NCI-H1092 treated with DMSO at 0.1 percent for 48 hours (cell line): Measurements from ENCODE around the gene ETV1.
A peak's percentile ranks its signal among the peaks of the same experiment; 100 is the strongest.

Experiments
- DNase-seq: peaks from one replicate; lab custom pipeline; 2025; lab: John Stamatoyannopoulos, UW

The ETV1 gene

DNA sequence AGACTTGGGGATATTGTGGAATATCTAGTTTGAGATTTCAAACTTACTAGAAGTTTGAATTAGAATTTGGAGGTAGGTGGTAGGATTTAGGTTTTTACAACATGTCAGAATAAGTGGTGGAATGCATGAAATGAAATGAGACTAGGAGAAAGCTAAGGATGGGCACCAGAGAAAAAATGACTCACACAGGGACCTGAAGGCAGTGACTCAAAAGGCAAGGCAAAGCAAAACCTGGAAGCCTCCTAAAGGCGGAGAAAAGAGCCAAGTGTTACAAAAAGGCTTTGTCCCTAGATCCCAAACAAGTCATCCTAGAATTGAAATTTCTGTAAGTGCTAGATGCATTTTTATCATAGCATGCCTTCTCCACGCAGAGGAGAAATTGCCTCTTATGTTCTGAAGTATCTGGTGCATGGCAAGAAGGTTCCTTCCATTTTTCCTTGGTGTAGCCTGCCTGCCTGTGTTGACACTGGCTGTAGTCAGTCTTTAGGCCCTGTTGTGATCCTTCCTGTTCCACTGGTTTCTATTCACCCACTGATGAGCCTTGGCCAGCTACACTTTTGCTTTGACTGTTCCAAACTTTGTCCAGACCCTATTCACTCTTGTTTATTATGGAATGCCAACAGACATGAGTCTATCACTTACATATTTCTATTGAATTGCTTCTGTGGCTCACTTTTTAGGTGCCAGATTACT lies 109.3 kb downstream of the ETV1 start:
- no peak for DNase-seq

DNA sequence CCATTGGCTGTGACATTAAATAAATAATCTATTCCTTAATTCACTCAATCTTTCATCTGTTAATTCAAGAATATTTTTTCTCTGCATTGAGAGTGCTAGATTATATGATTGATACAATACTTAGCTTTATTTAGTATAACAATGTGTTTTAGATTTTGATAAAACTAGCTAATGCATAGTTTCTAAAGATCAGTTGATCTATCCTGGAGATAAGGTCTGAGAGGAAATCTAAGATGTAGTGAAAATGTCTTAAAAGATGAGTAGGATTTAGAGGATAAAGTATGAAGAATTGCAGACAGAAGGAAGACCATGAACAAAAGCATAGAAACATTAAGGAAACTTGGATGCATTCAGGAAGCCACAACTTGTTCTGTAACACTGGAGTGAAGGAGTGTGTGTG lies 110.3 kb downstream of the ETV1 start:
- no peak for DNase-seq

DNA sequence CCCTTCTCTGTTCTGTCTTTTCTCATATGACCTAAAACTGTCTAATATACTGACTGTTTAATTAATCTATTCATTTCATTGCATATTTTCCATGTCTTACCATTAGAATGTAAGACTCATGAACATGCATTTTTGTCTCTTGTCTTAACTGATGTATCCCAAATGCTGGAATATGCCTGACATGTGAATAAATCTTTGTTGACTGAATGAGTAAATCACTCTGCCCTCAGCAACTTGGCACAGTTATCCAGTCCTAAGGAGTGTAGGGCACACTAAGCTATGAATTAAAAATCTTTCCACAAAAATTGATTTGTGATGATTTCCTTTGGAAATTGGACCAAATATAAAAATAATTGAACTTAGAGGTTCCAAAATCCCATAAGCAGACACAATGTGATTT lies 111.3 kb downstream of the ETV1 start:
- DNase-seq: no peak

DNA sequence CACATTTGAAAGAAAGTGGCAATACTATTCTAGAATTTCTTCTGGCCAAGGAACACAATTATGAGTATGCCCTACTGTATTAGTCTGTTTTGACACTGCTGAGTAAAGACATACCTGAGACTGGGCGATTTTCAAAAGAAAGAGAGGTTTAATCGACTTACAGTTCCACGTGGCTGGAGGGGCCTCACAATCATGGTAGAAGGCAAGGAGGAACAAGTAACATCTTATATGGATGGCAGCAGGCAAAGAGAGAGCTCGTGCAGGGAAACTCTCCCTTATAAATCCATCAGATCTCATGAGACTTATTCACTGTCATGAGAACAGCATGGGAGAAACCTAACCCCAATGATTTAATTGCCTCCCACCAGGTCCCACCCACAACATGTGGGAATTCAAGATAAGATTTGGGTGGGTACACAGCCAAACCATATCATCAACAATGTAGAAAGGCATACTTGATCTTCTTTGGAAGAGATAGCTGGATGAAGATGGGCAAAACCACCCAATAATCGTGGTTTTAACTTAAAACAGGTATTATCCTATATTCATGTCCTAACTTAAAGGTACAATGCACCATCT lies 113.9 kb downstream of the ETV1 start:
- DNase-seq: no peak

- DNase-seq: no peak
Observed at GRCh38 chr7:13874783-13875182, 114.7 kb downstream of the ETV1 start.

GRCh38 chr7:13872709-13873108 lies 116.8 kb downstream of the ETV1 start:
- DNase-seq: peak; percentile 21

GRCh38 chr7:13871008-13871407 lies 118.5 kb downstream of the ETV1 start:
- DNase-seq: no peak

- DNase-seq: no peak
Observed at GRCh38 chr7:13860734-13861133, 128.7 kb downstream of the ETV1 start.

GRCh38 chr7:13856012-13856411 lies 133.5 kb downstream of the ETV1 start:
- no peak for DNase-seq

DNA sequence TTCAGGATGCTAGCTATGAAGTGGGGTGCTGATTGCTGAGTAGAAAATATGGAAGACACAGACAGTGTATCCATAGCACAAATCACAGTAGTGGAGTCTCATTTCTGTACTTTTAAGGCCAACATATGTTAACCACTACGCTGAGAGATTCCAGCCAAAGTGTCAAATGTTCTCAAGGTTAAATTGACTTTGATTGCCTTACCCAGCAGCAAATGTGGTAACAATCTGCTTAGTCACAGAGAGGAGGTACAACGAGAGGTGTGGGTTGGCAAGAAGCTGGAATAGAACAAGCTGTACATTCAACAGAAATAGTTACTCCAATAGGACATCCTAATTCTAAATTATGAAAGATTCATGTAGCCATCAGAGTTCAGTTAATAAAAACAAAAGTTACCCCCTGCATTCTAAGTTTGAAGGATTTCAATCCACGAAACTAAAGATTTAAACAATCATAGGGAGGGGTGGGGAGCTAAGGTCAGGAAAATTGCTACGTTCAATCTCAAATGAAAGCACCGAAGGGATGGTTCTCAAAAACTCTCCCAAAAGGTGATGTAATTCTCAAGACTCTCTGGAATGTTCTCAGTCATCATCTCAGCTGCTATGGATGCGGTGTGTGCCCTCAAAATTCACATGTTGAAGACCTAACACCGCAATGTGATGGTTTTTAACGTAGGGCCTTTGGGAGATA lies 137.0 kb downstream of the ETV1 start:
- DNase-seq: no peak

DNA sequence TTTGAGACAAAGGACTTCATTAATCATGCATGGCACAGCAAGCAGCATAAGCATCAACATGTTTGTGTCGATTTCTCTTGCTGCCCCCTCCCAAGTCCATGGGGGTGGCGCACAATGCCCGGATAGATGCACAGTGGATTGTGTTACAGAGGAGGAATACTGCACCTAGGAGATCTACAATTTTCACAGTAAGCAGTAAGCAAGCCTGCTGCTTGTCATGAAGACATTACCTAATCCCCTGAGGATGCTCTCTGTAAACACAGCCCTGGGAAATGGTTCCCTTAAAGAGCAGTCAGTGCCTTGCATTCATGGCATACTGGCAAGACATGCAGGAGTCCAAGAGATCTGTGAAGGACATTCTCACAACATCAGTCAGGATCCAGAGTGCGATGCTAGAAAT lies 137.7 kb downstream of the ETV1 start:
- peak; percentile 37 for DNase-seq

DNA sequence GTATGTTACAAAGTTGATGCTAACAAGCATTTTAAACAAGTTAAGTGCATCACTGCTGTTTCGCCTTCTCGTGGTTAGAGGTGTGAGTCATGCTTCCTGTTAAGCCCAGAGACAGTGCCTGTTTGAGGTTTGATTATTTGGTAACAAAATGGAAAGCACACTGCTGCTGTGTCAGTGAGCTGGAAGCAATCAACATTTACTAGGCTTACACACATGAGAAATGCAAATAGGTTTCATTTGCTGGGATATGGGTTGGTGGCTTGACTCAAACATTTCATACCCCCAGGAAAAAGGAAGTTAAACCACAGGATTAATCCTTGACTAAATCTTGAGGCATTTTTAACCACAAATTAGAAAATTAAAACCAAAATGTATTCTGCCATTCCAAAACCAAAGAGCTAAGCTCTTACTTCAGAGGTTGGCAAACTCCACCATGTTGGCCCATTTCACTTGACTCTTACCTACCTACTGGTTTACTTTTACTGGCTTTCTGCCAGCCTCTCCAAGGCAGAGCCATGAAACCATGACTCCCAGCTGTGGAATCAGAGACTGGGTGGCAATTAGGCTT lies 139.2 kb downstream of the ETV1 start:
- DNase-seq: no peak

DNA sequence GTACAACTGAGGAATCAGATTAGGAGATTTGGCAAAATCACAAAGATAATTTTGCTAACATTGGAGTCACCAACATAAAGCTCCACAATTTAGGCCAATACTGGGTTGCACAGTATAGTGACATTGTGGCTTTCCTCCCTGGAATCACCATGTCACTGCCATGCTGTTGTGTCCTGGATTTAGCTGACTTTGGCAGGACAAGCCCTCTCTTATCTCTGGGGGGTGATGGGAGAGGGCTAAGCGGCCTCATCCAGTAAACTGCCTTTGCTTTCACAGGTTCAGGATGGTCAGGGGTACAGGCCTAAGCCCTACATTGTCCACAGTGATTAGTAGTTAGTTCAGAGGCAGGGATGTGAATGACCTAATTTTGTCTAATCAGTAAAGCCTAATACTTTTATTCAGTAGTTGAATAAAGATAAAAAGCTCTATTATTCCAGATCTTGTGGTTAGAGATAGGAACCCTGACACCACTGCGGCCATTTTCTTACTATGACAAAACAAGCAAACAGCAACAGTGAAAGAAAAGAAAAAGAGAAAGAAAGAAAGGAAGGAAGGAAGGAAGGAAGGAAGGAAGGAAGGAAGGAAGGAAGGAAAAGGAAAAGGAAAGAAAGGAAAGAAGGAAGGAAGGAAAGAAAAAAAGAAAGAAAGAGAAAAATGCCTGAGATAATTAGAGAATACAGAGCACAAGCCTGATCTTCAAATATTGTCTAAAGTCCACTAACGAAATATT lies 140.1 kb downstream of the ETV1 start:
- DNase-seq: no peak

DNA sequence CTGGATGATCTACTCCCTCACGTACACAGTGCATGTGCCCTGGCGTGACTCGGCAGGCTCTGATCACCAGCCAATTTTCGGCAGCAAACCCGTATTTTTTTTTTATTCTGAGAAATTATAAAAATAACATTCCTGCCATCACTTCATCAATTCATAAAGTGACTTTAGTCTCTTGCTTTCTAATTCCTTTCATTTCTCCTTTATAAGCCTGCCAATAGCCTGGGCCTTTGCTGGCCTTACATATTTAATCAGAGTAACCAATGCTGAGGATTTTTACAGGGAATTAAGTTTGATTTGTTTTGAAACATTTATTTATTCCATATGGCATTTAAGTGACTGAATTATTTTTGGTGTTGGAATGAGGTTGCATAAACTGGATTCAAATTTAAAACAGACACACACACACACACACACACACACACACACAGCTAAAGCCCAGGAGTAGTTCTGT lies 140.8 kb downstream of the ETV1 start:
- DNase-seq: no peak

DNA sequence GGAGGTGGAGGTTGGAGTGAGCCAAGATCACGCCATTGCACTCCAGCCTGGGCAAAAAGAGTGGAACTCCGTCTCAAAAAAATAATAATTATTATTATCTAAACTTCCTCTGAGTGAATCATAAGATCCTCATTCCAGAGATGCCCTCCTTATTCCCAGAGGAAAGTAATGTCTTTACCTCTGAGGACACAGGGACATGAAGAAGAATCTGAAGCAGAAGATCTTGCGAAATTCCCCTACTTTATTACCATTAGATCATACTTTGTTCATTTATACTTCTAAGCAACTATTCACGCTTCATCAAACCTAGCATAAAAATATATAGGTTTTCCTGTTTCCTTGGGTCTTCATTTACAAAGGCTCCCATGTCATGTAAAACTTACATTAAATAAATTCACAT lies 143.1 kb downstream of the ETV1 start:
- no peak for DNase-seq

DNA sequence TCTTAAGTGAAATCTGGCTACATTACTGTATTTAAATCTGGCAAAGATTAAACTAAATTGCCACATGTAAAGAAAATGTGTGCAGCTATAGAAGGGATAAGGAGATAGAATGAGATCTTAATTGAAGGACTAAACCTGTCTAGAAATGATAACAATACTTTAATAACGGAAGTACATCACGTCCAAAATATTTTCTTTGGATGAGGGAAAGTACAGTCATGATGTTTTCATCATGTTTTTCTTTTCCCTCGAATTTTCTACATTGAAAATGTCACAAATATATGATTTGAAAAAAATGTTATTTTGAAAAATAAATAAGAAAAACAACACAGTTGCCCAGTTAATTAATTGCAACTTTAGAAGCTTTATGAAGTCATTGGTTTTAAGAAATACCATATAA lies 143.9 kb downstream of the ETV1 start:
- DNase-seq: no peak

DNA sequence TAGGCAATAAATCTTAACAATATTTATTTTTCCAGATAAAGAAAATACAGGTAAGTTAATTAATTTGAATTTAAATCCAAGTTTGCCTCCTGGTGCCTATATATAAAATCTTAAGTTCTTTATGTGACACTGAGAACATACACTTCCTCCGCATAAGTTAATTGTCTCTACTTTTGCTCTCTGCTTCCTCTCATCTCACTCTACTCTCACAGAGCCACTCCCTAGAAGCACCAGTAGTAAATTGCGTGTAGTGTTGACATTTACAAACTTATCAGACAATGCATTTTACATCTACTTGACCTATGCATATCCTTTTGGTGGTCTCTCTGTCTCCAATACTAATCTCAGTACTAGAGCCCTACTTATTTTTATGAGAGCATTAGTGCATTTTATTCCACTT lies 144.5 kb downstream of the ETV1 start:
- DNase-seq: no peak

DNA sequence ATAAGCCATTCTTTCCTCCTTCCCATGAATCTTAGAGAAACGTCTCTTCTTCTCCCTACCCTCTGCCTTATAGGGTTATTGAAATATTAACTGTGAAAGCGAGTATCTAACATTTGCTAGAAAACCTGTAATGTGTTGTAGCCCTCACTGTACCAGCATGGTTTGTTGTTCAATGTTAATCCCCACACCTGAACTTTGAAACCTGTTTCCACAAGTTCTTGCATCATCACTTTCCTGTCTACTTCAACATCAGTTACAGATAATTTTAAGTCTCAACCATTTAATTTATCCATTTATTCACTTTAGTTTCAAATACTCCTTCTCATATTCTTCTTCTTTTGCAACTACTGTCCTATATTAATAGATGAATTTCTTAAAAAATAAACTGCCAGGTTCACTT lies 148.2 kb downstream of the ETV1 start:
- no peak for DNase-seq
